ENCODE data around the gene AGO3. TPM values are rescaled to one million over a fixed set of nuclear protein-coding genes. Genes with fewer than 3 reads are reported as not detected.

The AGO3 gene
- total RNA-seq, 1 donor from 2014 or later, result 19.1 TPM

DNA sequence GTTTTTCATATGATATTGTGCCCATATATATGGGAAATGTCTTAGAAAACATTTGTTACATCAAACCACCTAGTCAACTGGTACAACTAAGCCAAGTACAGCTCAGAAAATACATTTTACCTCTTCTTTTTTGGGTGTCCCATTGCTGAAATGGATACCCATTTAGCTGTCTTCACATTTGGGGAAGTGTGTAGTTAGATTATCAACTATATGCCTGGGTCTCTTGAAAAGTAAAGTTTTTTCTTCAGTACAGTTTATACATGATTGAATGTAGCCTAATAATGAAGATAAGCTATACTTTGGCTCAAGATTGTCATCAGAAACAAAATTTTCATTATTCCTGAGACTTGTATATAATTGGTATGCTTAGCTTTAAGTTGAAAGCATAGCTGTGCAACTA is 2.0 kb downstream of the AGO3 start:
- no peak overlapping the region for H3K4me3 ChIP-seq (ENCODE audit: low read depth, low read length)
- TF ChIP-seq, protein P1, sequence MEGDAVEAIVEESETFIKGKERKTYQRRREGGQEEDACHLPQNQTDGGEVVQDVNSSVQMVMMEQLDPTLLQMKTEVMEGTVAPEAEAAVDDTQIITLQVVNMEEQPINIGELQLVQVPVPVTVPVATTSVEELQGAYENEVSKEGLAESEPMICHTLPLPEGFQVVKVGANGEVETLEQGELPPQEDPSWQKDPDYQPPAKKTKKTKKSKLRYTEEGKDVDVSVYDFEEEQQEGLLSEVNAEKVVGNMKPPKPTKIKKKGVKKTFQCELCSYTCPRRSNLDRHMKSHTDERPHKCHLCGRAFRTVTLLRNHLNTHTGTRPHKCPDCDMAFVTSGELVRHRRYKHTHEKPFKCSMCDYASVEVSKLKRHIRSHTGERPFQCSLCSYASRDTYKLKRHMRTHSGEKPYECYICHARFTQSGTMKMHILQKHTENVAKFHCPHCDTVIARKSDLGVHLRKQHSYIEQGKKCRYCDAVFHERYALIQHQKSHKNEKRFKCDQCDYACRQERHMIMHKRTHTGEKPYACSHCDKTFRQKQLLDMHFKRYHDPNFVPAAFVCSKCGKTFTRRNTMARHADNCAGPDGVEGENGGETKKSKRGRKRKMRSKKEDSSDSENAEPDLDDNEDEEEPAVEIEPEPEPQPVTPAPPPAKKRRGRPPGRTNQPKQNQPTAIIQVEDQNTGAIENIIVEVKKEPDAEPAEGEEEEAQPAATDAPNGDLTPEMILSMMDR (conservative IDR thresholded peaks at IDR 0.05; ENCODE audit: low read depth, low read length), result no peak
- no peak for DNase-seq (ENCODE audit: low read depth)

DNA sequence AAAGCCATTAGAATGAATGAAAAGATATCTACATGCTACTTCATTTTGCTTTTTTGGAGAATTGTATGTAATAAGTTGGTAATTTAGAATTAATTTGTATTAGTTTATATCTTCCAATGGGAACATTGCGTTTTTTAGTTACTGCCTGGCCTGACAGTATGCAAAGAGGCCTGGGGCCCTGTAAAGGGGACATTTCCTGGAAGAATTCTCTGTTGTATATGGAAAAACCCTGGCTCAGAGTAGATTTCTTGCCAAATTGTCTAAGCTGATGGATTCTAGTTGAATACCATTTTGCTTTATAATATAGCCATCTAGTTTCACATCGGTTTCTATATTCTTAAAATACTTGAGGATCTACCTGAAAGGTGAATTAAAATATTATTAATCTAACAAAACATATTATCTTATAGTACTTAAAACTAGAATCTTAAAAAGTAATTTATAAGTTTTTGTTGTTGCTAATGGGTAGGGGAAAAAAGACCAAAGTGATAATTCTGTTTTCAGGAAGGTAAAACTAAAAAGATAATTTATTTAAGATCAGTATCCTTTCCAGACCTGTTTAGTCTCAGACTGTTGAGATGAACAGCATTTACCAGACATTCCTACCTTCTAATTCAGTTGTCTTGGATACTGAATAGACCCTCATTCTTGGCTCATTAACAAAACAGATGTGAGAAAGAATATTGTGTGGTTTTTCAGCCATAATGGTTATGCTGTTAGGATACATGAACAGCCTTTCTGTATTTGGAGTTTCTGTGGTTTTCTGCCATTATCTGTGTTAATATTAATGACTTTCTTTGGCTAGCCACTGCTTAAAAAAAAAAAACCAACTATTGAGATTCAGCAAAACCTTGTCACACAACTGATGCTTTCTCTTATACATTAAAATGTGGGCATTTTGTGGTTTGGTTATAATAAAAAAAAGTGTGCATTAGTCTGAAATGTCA is 4.8 kb downstream of the AGO3 start:
- TF ChIP-seq, protein P1 (conservative IDR thresholded peaks at IDR 0.05; ENCODE audit: low read depth, low read length), result no peak
- no peak for DNase-seq (ENCODE audit: low read depth)
- H3K4me3 ChIP-seq (ENCODE audit: low read depth, low read length), result no peak overlapping the region

- TF ChIP-seq, protein P1 (conservative IDR thresholded peaks at IDR 0.05; ENCODE audit: low read depth, low read length), result no peak
- DNase-seq (ENCODE audit: low read depth), result no peak
- H3K4me3 ChIP-seq (ENCODE audit: low read depth, low read length), result no peak overlapping the region
Observed at GRCh38 chr1:35936838-35937237, 5.9 kb downstream of the AGO3 start.

- DNase-seq (ENCODE audit: low read depth), result no peak
- no peak overlapping the region for H3K4me3 ChIP-seq (ENCODE audit: low read depth, low read length)
- TF ChIP-seq, protein P1 (conservative IDR thresholded peaks at IDR 0.05; ENCODE audit: low read depth, low read length), result no peak
Observed at GRCh38 chr1:35939484-35939883, 8.6 kb downstream of the AGO3 start.

- no peak overlapping the region for H3K4me3 ChIP-seq (ENCODE audit: low read depth, low read length)
- DNase-seq (ENCODE audit: low read depth), result no peak
- TF ChIP-seq, protein P1 (conservative IDR thresholded peaks at IDR 0.05; ENCODE audit: low read depth, low read length), result no peak
Observed at GRCh38 chr1:35945327-35945726, 14.4 kb downstream of the AGO3 start.

DNA sequence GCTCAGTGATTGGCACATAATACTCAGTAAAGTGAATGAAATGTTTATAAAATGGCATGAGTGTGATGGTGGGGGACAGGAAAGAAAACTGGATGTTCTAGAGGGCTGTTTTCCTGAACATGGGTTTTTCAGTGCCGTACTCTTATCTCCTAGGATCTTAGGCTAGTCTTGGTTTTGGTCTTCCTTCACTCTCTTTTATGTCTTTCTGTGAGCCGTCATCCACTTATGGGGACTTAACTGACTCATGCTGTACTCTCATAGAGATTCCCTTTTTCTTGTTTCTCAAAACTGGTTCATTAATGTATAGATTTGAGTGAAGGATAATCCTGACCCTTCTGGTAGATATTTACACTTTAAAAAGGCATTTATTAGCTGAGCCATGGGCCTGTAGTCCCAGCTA is 16.6 kb downstream of the AGO3 start:
- TF ChIP-seq, protein P1 (conservative IDR thresholded peaks at IDR 0.05; ENCODE audit: low read depth, low read length), result no peak
- no peak overlapping the region for H3K4me3 ChIP-seq (ENCODE audit: low read depth, low read length)
- DNase-seq (ENCODE audit: low read depth), result no peak

DNA sequence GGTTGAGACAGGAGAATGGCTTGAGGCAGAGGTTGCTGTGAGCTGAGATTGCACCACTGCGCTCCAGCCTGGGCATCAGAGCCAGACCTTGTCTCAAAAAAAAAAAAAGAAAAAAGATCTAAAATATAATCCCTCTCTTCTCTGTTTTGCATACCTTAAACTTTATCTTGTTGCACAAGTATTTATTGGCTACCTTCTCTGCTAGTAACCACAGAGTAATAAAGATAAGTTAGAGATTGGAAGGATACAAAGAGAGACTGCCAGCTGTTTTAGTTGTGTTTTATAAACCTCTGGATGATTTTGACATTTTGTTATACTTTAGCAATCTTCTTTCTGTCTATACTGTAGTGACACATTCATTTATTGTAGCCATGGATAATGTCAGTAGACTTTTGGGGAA is 27.7 kb downstream of the AGO3 start:
- TF ChIP-seq, protein P1 (conservative IDR thresholded peaks at IDR 0.05; ENCODE audit: low read depth, low read length), result no peak
- no peak for DNase-seq (ENCODE audit: low read depth)
- no peak overlapping the region for H3K4me3 ChIP-seq (ENCODE audit: low read depth, low read length)

All from epithelial cell of proximal tubule (primary cell).